HUDEP-2 (cell line): Measurements from ENCODE around the gene RAB11FIP3.
"Not testable (repeated sequence)": the region's sequence is repeated elsewhere in the genome, so short reads cannot be mapped to it uniquely, and the experiment has no call there.

Source experiments
- DNase-seq, 76 experiments: peaks; one replicate each; lab custom pipeline; 2025; ENCODE audit not compliant: unreplicated experiment in 76 of 76; lab: John Stamatoyannopoulos, UW

RAB11FIP3 gene

DNA sequence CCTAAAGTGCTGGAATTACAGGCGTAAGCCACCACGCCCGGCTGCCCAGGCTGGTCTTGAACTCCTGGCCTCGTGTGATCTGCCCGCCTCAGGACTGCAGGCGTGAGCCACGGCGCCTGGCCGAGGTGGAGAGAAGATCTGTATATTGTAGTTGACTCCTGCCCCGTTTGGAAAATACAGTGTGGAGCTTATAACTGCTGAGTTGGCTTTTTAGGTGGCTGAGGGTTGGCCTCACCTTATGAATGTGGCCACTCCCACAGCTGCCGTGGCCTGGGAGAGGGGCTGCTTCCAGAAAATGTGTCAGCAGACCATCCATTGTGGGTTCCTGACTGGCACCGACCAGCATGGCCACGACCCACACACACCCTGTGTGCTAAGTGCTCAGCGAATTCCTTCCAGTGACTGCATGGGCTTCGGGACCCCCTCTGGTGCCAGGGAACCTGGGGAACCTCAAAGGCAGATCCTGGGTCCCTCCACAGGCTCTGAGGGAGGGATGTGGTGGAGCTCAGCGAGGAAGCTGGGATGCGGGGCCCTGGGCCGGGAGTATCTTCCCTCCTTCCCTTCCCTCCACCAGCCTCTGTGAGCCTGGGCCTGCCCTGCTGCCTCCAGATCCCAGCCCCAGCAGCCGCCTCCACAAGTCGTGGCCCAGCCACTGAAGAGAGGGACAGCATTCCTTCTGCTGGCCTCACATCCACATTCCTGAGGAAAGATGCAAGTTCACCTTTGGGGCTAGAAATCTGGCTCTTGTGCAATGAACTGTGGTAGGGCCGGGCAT, 10.9 kb upstream of the RAB11FIP3 start:
- no peak for DNase-seq

DNA sequence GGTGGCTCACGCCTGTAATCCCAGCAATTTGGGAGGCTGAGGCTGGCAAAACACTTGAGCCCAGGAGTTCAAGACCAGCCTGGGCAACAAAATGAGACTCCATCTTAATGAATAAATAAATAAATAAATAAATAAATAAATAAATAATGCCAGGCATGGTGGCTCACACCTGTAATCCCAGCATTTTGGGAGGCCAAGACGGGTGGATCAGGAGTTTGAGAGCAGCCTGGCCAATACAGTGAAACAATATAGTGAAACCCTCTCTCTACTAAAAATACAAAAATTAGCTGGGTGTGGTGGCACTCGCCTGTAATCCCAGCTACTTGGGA, 10.3 kb upstream of the RAB11FIP3 start:
- DNase-seq, result not testable (repeated sequence)

DNA sequence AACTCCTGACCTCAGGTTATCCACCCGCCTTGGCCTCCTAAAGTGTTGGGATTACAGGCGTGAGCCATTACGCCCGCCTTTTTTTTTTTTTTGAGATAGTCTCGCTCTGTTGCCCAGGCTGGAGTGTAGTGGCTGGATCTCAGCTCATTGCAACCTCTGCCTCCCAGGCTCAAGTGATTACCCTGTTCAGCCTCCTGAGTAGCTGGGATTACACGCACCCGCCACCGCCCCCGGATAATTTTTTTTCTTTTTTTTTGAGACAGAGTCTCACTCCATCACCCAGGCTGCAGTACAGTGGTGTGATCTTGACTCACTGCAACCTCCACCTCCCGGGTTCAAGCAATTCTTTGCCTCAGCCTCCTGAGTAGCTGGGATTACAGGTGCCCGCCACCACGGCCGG, 3.3 kb upstream of the RAB11FIP3 start:
- DNase-seq, result not testable (repeated sequence)

DNA sequence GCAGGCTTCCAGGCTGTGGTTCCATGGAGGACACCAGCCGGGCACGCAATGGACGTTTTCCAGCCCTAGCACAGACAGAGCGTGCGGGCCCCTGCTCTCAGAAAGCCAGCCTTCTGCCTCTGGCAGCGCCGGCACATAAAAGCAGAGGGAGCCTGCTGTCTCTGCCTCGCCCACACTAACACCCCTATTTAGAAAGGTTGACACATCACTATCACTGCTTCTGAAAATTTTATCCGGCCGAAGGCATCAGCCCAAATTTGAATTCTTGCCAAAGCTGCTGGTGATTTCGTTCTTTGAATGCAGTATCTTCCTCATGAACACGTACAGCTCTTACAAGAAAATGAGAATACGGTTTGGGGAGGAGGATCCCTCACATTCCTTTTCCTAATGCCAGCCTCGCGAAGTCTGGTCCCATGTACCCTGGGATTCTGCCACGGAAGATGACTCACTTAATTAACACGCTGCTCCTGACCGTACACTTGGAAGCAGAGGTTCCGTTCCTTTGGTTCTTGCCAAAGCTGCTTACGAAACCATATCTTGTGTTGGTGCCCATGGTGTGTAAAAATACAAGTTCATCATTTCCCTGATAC, 1.3 kb upstream of the RAB11FIP3 start:
- peak in 40 of 76 experiments; percentile 5 to 66 (median 31) for DNase-seq

DNA sequence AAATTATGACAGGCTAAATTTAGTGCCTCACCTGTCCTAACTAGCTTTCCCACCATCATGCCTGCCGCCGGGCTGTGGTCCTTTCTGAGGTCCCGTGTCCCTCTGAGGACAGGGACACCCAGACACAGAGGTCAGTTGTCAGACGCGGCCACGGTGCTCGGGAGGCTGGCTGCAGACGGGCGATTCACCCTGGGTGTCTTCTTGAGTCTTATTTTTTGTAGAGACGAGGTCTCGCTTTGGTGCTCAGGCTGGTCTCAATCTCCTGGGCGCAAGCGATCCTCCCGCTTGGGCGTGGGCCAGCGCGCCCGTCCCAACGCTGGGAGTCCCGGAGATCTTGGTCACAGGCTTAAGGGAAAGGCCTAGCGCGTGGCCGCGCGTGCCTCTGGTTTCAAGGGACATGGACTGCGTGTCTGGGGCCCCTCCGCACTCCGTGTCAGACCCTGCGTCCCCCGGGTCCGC, 797 bp upstream of the RAB11FIP3 start:
- DNase-seq, result peak in 28 of 76 experiments; percentile 4 to 59 (median 34)

DNA sequence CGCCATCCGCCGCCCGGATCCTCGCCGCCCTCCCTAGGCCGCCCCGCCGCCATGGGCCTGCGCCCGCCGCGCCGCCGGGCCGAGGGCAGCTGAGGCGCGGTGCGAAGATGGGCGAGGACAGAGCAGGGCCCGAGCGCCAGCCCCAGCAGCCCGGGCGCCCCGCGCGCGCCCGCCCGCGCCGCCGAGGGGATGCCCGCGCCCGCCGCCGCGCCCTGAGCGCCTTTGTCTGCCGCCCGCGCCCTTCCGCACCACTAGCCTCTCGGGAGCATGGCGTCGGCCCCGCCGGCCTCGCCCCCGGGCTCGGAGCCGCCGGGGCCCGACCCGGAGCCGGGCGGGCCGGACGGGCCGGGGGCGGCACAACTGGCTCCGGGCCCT, 278 bp downstream of the RAB11FIP3 start:
- no peak for DNase-seq

DNA sequence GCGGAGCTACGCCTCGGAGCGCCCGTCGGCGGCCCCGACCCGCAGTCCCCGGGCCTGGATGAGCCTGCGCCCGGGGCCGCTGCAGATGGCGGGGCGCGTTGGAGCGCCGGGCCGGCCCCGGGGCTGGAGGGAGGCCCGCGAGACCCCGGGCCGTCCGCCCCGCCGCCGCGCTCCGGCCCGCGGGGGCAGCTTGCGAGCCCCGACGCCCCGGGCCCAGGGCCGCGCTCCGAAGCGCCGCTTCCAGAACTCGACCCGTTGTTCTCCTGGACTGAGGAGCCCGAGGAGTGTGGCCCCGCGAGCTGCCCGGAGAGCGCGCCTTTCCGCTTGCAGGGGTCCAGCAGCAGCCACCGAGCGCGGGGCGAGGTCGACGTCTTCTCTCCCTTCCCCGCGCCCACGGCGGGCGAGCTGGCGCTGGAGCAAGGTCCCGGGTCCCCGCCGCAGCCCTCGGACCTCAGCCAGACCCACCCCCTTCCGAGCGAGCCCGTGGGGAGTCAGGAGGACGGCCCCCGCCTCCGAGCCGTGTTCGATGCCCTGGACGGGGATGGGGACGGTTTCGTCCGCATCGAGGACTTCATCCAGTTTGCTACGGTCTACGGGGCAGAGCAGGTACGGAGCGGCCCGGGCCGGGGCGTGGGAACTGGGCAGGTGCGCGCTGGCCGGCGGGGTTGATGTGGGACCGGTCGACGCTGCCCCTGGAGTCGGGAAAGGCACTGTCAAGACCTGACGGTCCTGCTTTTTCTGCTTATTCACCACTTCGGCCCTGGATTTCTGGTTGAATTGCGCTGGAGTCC, 861 bp downstream of the RAB11FIP3 start:
- DNase-seq, result peak in 2 of 76 experiments; percentile 26 to 44

DNA sequence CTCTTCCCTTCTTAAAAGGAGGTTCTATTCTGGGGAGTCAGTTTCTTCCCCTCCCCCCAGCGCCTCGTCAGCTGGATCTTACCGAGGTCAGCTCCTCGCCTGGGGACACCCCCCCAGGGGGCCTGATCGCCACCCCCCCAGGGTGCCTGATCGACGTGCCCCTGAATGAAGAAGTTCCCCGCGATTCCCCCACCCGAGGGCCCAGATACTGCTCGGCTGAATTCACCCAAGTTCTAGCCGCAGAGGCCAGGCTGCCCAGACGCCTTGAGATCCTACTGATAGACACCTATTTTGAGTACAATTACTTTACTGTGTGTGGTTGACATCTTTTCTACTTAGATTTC, 1.4 kb downstream of the RAB11FIP3 start:
- peak in 1 of 76 experiments; percentile 26 for DNase-seq

DNA sequence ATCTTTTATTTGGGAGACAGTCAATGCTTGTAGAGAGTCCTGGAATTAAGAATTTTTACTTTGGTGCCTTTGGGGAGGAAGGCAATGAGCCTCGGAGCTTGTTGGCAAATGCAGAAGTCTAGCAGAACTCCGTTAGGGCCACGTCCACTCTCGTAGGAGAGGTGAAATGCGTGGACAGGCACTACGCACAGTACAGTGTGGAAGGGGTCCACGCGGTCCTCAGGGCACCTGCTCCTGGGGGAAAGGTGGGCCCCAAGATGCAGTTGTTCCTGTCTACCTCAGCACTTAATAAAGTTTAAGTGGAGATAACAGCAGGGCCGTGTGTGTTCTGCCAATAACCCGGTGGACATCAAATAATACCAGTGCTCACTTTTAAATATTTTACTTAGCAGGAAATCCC, 1.8 kb downstream of the RAB11FIP3 start:
- DNase-seq, result no peak

DNA sequence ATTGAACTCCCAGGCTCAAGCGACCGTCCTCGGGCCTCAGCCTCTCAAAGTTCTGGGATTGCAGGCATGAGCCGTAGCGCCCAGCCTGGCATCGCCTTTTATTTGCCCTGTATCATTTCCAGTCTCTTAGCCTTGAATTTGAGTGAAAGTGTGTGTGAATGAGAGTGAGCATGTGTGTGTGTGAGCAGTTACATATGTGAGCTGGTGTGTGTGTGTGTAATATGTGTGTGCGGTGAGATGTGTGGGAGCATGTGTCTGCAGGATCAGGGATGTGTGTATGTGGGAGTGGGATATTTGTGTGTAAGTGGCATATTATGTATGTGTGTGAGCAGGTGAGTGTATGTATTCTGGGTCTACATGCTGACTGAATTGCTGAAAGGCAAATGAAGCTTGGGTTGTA, 5.5 kb downstream of the RAB11FIP3 start:
- DNase-seq, result no peak

DNA sequence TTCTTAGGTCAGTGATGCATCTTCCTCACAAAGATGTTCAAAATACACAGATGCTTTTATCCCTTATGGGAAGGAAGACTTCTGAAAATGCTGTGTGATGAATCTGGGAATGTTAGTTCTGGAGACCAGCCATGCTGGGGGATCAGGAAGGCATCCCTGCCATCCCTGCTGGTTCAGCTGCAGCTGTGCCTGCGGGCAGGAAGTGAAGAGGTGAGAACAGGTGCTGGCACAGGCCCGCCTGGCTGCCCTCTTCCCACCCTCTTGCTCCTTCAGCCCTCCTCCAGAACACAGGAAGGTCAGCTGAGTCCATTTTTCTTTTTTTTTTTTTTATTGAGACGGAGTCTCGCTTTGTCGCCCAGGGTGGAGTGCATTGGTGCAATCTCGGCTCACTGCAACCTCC, 15.2 kb downstream of the RAB11FIP3 start:
- no peak for DNase-seq

DNA sequence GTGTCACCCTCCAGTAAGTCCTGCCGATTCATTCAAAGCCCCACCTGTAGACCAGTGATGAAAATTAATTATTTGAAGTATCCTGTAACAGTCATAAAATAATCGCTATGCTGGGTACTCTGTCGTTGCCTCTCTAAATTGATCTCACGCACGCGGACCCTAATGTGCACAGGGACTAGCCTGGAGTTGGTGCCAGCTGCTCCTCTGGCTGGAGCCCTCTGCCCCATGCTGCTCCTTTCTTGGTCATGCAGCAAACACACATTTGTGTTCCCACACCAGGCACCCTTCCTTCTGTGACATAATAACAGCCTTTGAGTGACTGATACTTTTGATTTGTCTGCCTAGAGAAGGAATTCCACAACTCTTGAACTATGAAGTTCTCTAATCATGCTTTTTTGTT, 16.0 kb downstream of the RAB11FIP3 start:
- DNase-seq, result no peak

DNA sequence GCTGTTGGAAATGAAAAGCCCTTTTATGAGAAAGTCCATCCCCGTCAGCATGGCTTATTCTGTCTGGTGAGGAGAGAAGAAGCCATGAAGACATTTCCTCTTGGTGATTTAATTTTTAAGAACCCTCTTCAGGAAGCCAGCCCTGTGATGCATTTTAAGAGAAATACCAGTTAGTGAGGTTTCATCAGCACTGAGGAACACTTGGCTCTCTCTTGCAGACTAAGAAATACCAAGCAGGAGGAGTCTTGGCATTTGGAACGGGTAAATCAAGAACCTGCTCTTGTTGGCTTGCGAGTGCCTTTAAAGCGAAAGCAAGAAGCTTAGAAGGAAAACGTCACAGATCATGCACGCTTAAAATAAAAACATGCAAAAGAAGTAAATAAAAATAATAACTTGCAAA, 17.5 kb downstream of the RAB11FIP3 start:
- DNase-seq, result no peak

DNA sequence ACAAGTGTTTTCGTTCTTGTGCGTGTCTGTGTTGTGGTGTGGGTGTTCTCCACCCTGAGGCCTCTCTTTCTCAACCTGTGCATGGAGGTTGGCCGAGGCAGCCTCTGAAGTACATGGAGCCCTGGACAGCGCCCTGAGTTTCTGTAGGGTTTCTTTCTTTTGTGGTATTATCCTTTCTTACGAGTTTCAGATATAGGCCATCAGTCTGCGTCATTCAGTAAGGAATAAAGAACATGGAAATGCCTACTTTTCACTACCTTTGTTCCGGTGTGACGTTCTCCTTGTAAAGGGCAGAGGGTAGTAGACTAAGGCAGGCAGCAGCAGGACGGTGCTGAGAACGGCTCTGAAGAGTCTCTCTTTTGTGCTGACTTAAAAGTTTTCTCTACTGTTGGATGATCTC, 18.6 kb downstream of the RAB11FIP3 start:
- DNase-seq, result no peak

DNA sequence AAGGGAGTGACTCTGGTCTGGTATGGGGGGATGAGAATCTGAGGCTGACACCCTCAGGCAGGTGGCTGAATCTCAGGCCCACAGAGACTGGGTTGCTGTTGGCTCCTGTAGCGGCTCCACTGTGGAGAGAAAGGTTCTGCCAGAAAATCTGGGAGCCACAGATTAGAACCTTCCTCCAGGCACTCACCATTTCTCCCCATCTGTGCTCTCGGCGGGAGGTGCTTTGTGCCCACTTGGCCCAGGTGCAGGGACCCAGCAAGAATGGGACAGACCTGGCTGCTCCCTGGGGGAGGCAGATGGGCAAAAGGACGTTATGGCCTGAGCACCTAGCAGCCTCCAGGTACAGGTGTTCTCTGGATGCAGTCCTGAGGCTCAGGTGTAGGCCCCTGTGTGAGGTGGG, 20.1 kb downstream of the RAB11FIP3 start:
- no peak for DNase-seq

DNA sequence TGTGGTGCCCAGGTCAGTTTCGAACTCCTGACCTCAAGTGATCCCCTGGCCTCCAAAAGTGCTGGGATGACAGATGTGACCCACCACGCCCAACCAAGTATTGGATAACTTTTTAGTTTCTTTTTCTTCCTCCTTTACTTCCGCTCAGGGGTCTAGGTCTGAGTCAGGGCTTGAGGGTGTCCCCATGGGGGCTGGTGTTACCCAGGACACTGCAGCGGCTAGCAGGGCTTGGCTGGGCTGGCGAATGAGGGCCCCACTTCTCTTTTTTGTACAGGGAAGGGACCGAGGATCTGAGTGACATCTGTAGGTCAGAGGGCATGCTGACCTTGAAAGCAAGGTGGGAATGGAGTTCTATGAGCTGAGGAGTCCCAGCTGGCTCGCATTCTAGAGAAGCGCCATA, 24.9 kb downstream of the RAB11FIP3 start:
- no peak for DNase-seq

DNA sequence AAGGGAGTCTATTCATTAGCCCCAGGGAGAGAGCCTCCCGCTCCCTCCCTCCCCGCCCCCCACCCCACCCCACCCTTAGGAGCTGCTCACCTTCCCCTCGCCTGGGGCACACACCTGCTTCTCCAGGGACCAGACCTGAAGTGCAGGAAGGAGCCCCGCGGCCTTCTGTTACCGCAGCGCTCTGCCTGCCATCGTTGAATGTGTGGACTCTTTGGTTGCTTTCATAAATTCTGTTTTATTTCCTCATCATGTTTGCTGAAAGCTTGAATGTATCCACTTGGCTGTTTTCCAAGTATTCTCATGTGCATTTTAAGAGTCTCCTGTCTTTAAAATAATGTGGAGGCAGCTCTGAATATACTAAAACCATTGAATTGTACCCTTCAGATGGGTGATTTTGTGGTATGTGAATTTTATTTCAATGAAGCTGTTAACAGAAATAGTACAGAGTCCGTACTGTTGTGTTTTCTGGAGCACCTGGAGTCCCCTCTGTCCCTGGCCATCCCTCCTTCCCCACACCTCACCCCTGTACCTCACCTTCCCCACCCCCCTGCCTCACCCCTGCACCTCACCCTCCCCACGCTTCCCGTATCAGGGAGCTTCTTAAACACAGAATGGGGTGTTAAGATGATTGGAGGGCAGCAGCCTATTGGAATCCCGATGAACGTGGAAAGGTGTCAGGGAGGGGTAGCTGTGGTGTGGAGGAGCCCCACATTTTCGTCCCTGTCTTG, 25.5 kb downstream of the RAB11FIP3 start:
- DNase-seq, result no peak

DNA sequence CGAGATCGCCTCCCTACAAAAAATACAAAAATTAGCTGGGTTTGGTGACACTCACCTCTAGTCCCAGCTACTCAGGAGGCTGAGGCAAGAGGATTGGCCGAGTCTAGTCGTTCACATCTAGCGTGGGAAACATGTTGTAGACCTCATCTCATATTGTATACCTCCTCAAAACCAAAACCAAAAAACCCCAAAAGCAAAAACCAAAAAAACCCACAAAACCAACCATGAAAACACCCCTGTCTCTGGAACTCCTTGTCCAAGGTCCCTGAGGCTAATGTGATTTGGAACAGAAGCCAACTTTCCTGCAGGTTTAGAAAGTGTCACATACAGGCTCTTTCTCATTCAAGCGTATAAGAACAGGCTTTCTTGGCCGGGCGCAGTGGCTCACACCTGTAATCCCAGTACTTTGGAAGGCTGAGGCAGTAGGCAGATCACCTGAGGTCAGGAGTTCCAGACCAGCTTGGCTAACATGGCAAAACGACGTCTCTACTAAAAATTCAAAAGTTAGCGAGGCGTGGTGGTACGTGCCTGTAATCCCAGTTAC, 29.0 kb downstream of the RAB11FIP3 start:
- no peak for DNase-seq

DNA sequence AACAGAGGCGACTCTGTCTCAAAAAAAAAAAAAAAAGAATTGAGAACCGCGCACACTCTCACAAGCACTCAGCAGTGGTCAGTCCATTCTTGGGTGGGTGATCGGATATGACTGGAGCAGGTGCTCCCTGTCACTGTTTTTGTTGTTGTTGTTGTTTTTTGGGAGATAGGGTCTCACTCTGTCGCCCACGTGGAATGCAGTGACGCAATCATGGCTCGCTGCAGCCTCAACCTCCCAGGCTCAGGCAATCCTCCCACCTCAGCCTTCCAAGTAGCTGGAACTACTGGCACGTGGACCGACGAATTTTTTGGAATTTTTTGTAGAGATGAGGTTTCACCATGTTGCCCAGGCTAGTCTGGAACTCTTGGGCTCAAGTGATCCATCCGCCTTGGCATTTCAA, 30.0 kb downstream of the RAB11FIP3 start:
- no peak for DNase-seq

DNA sequence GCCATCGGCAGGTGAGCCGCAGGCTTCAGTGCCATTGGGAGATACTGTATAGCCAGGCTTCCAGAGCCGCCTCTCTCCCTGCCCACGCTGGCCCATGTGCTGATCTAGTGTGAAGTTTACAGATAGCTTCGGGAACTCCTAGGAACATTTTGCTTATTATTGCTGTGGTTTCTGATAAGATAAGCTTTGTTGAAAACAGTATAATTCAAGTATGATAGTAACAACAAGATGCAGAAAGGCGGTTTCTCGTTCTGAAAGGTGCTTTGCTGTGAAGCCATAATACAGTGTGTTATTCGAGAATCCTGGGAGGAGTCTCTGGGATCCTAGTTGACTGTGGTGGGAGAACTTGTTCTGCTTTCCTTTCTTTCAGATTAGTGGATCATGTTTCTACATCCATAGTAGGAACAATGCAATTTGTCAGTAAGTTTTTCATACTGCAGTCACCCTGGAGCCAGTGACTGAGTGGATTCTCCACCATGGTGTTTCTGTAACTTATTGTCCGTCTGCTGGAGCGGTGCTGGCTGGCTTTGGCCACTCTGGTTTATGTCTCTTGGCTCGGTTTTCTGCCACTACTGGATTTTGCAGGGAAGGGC, 31.5 kb downstream of the RAB11FIP3 start:
- DNase-seq, result peak in 63 of 76 experiments; percentile 13 to 82 (median 51)
